ENCODE data around the gene TSNAX. TPM values are rescaled to one million over a fixed set of nuclear protein-coding genes. Genes with fewer than 3 reads are reported as not detected.

The TSNAX gene
- total RNA-seq, 1 donor from 2014 or later, result 61.0 TPM

DNA sequence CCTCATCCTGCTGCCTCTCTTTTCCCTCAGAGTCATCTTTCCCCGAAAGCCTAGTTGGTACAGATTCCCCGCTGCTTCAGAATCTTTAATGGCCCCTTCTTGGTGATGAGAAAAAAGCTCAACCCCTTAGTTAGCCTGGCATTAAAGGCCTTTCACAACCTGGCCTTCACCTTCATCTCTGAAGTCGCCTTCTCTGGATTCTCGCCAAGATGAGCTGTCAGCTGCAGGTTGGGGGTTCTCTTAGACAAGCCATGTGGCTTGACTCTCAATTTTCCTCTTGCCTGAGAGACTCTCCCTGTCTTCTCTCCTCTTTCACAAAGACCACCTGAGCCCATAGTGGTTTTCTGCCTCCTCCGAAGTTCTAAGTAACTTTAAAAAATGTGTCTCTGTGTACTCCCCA is 82.6 kb downstream of the TSNAX start:
- Histone ChIP-seq H3K36me3 (no peaks in the 10 kb centered on the region), H3K27ac (no peak overlapping the region), H3K79me2 (ENCODE audit: low read depth) (no peaks in the 10 kb centered on the region), H3K4me2 (no peak overlapping the region), H3F3A (ENCODE audit: low read depth) (no peaks in the 10 kb centered on the region), H2AFZ (replicated peaks) (no peak overlapping the region), H3K27me3 (peaks cover 46% of the 10 kb centered on the region), H3K9me3 (ENCODE audit: low read depth) (no peaks in the 10 kb centered on the region), H3K4me3 (no peak overlapping the region), H3K9ac (no peak overlapping the region), H4K20me1 (ENCODE audit: low read depth) (no peaks in the 10 kb centered on the region), H3K4me1 (no peaks in the 10 kb centered on the region)
- H3K9me3 Mint-ChIP-seq, result peaks cover 6% of the 10 kb centered on the region
- DNase-seq (ENCODE audit: low spot score), result no peak
- TF ChIP-seq EZH2phosphoT487 (IDR thresholded peaks at IDR 0.05) (no peak), EZH2 (IDR thresholded peaks at IDR 0.05) (no peak)
- TF ChIP-seq, protein P1, sequence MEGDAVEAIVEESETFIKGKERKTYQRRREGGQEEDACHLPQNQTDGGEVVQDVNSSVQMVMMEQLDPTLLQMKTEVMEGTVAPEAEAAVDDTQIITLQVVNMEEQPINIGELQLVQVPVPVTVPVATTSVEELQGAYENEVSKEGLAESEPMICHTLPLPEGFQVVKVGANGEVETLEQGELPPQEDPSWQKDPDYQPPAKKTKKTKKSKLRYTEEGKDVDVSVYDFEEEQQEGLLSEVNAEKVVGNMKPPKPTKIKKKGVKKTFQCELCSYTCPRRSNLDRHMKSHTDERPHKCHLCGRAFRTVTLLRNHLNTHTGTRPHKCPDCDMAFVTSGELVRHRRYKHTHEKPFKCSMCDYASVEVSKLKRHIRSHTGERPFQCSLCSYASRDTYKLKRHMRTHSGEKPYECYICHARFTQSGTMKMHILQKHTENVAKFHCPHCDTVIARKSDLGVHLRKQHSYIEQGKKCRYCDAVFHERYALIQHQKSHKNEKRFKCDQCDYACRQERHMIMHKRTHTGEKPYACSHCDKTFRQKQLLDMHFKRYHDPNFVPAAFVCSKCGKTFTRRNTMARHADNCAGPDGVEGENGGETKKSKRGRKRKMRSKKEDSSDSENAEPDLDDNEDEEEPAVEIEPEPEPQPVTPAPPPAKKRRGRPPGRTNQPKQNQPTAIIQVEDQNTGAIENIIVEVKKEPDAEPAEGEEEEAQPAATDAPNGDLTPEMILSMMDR (IDR thresholded peaks at IDR 0.05), result no peak
- no peak overlapping the region for H3K27ac Mint-ChIP-seq
- no peaks in the 10 kb centered on the region for H3K4me1 Mint-ChIP-seq
- H3K4me3 Mint-ChIP-seq, result no peak overlapping the region
- H3K27me3 Mint-ChIP-seq (ENCODE audit: insufficient read depth, low read depth), result no peaks in the 10 kb centered on the region
- no peaks in the 10 kb centered on the region for H3K36me3 Mint-ChIP-seq

DNA sequence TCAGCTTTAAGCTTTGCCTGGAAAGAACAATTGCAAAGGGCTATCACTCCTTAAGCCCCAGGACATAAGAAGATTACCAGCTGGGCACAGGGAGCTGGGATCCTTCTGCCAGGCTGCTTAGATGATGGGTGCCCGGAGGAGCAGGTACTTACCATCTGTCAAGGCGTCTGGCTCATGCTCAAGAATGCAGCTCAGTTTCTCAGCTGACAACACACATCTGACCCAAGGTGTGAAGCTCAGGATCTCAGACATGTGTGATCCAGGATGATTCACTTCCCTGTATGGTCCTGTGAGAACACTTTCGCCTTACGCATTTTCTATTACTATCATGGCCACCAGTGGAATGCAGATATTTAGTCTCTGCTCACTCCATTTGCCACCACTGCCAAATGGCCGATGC is 83.4 kb downstream of the TSNAX start:
- no peaks in the 10 kb centered on the region for H3K4me1 Mint-ChIP-seq
- Histone ChIP-seq H3K36me3 (no peaks in the 10 kb centered on the region), H3K4me1 (no peaks in the 10 kb centered on the region), H3K27ac (no peak overlapping the region), H4K20me1 (ENCODE audit: low read depth) (no peaks in the 10 kb centered on the region), H3K4me3 (no peak overlapping the region), H3K27me3 (peaks cover 42% of the 10 kb centered on the region), H3F3A (ENCODE audit: low read depth) (no peaks in the 10 kb centered on the region), H3K4me2 (no peak overlapping the region), H3K9me3 (ENCODE audit: low read depth) (no peaks in the 10 kb centered on the region), H2AFZ (replicated peaks) (no peak overlapping the region), H3K9ac (no peak overlapping the region), H3K79me2 (ENCODE audit: low read depth) (no peaks in the 10 kb centered on the region)
- no peak overlapping the region for H3K27ac Mint-ChIP-seq
- TF ChIP-seq EZH2 (IDR thresholded peaks at IDR 0.05) (no peak), EZH2phosphoT487 (IDR thresholded peaks at IDR 0.05) (no peak)
- TF ChIP-seq, protein P1 (IDR thresholded peaks at IDR 0.05), result no peak
- peaks cover 6% of the 10 kb centered on the region for H3K9me3 Mint-ChIP-seq
- no peaks in the 10 kb centered on the region for H3K27me3 Mint-ChIP-seq (ENCODE audit: insufficient read depth, low read depth)
- no peaks in the 10 kb centered on the region for H3K36me3 Mint-ChIP-seq
- DNase-seq (ENCODE audit: low spot score), result no peak
- no peak overlapping the region for H3K4me3 Mint-ChIP-seq

DNA sequence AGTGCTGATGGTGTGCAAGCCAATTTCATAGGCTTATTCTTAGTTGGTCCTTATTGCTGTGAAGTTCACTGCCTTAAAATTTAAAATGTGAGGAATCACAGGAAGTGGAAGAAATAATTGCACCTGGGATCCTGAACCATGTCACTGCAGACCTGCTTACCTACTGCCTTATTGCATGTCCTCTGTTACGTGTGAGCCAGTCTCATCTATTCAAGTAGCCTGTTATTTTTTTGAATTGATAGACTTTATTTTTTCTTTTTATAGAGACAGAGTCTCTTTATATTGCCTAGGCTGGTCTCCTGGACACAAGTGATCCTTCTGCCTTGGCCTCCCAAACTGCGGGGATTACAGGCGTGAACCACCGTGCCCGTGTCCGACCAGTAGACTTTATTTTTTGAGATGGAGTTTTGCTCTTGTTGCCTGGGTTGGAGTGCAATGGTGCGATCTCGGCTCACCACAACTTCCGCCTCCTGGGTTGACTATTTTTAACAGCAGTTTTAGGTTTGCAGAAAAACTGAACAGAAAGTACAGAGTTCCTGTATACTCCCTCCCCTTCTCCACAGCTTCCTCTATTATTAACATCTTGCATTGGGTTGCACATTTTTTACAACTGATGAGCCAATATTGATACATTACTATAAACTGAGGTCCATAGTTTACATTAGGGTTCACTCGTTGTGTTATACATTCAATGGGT is 84.1 kb downstream of the TSNAX start:
- Histone ChIP-seq H3K9ac (no peak overlapping the region), H3K27ac (no peak overlapping the region), H3K9me3 (ENCODE audit: low read depth) (no peaks in the 10 kb centered on the region), H3K27me3 (peaks cover 39% of the 10 kb centered on the region), H3K4me1 (no peaks in the 10 kb centered on the region), H4K20me1 (ENCODE audit: low read depth) (no peaks in the 10 kb centered on the region), H3K4me2 (no peak overlapping the region), H3K79me2 (ENCODE audit: low read depth) (no peaks in the 10 kb centered on the region), H3F3A (ENCODE audit: low read depth) (no peaks in the 10 kb centered on the region), H2AFZ (replicated peaks) (no peak overlapping the region), H3K36me3 (no peaks in the 10 kb centered on the region), H3K4me3 (no peak overlapping the region)
- no peak for TF ChIP-seq EZH2 (IDR thresholded peaks at IDR 0.05)
- TF ChIP-seq EZH2phosphoT487 (IDR thresholded peaks at IDR 0.05), result no peak
- TF ChIP-seq, protein P1 (IDR thresholded peaks at IDR 0.05), result no peak
- DNase-seq (ENCODE audit: low spot score), result no peak
- no peak overlapping the region for H3K27ac Mint-ChIP-seq
- H3K4me3 Mint-ChIP-seq, result no peak overlapping the region
- H3K4me1 Mint-ChIP-seq, result no peaks in the 10 kb centered on the region
- no peaks in the 10 kb centered on the region for H3K36me3 Mint-ChIP-seq
- no peaks in the 10 kb centered on the region for H3K27me3 Mint-ChIP-seq (ENCODE audit: insufficient read depth, low read depth)
- H3K9me3 Mint-ChIP-seq, result peaks cover 6% of the 10 kb centered on the region
